Mesodermal cell (in vitro differentiated cells): ENCODE measurements around the gene EPHA6.
"Not testable (repeated sequence)": the region's sequence is repeated elsewhere in the genome, so short reads cannot be mapped to it uniquely, and the experiment has no call there.

ENCODE experiments used
- H3K27ac ChIP-seq: 2 replicates; pipeline ENCODE4 v1.7.0; 2013; ENCODE audit warnings: mild to moderate bottlenecking, low read depth, low read length, moderate library complexity; ENCODE audit not compliant: severe bottlenecking
- H3K36me3 ChIP-seq: 2 replicates; pipeline ENCODE4 v1.7.1; 2013; ENCODE audit warnings: mild to moderate bottlenecking, low read length, moderate library complexity; ENCODE audit not compliant: control insufficient read depth, insufficient read depth
- H3K4me1 ChIP-seq: one replicate; pipeline ENCODE4 v1.7.1; 2013; ENCODE audit warnings: mild to moderate bottlenecking, low read length; ENCODE audit not compliant: insufficient read depth, control insufficient read depth, poor library complexity, severe bottlenecking
- H3K4me3 ChIP-seq: 2 replicates; pipeline ENCODE4 v1.7.0; 2013; ENCODE audit warnings: low read length, control low read depth, mild to moderate bottlenecking; ENCODE audit not compliant: insufficient read depth, poor library complexity, severe bottlenecking; ENCODE audit errors: extremely low read depth
- H3K9me3 ChIP-seq: 2 replicates; pipeline ENCODE4 v1.7.1; 2013; ENCODE audit warnings: mild to moderate bottlenecking, low read length, moderate library complexity; ENCODE audit not compliant: control insufficient read depth
- WGBS, 2 experiments: methylation state at CpG; one replicate each; pipeline ENCODE4 v1.1.5; 2013; ENCODE audit warnings: missing lambda C conversion rate in 2 of 2; ENCODE audit not compliant: insufficient coverage in 2 of 2; 5-methylcytosine and 5-hydroxymethylcytosine counted together

Gene EPHA6

DNA sequence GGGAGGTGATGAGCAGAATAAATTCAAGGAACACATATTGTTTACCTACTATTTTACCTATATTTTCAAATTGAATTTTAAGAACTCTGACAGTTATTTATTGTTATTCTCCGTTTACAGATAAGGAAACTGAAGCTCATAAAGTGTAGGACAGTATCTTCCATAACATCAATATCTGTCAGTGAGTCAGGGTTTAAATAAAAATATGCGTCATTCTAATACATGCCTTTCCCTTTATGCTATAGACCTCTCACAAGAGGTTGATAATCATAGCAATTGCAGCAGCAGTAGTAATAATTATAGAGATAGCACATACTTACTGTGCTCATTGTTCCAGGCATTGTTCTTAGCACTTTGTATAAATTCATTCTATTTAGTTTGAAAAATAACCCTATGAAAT lies 101.1 kb downstream of the EPHA6 start:
- no peaks in the 10 kb centered on the region for H3K4me1 ChIP-seq
- no peak overlapping the region for H3K27ac ChIP-seq
- WGBS, 2 experiments = no CpG with 5 or more reads among the region's 2 CpGs
- no peak overlapping the region for H3K4me3 ChIP-seq
- H3K9me3 ChIP-seq = no peaks in the 10 kb centered on the region
- no peaks in the 10 kb centered on the region for H3K36me3 ChIP-seq

DNA sequence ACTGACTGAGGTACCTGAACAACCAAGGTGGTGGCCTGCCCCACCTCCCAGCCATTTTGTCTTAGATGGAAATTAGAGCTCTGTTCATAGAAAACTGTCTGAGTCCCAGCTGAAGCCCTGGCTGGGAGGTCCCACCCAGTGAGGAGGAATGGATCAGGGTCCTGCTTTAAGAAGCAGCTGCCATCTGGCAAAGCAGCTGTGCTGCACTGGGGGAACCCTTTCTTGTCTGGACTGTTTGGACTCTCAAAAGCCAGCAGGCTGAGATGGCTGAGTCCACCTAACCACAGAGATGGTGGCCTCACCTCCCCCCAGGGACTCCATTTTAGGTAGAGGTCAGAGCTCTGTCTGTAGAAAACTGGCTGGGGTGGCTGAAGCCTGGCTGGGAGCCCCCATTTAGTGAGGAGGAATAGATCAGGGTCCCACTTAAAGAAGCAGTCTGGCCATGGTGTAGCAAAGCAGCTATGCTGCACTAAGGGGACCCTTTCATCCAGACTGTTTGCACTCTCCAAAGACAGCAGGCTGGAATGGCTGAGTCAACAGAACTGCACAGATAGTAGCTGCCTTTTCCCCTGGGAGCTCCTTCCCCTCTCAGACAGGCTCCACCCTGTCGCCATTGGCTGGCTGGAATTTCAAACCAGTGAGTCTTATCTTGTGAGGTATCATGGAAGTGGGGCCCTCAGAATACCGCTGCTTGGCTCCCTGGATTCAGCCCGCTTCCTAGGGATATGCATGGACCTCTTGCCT lies 116.9 kb downstream of the EPHA6 start:
- H3K36me3 ChIP-seq = no peaks in the 10 kb centered on the region
- H3K4me3 ChIP-seq = no peak overlapping the region
- H3K4me1 ChIP-seq = no peaks in the 10 kb centered on the region
- H3K27ac ChIP-seq = no peak overlapping the region
- H3K9me3 ChIP-seq = peaks cover 9% of the 10 kb centered on the region
- WGBS, 2 experiments = 77 to 96% methylated on average over 2 of the region's 3 CpGs

DNA sequence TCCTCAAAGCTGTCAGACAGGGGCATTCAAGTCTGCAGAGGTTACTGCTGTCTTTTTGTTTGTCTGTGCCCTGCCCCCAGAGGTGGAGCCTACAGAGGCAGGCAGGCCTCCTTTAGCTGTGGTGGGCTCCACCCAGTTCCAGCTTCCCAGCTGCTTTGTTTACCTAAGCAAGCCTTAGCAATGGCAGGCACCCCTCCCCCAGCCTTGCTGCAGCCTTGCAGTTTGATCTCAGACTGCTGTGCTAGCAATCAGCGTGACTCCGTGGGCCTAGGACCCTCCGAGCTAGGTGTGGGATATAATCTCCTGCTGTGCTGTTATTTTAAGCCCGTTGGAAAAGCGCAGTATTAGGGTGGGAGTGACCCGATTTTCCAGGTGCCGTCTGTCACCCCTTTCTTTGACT lies 127.7 kb downstream of the EPHA6 start:
- 60 to 81% methylated on average over 1 to 7 of the region's 7 CpGs for WGBS, 2 experiments
- not testable (repeated sequence) for H3K27ac ChIP-seq, H3K4me1 ChIP-seq

DNA sequence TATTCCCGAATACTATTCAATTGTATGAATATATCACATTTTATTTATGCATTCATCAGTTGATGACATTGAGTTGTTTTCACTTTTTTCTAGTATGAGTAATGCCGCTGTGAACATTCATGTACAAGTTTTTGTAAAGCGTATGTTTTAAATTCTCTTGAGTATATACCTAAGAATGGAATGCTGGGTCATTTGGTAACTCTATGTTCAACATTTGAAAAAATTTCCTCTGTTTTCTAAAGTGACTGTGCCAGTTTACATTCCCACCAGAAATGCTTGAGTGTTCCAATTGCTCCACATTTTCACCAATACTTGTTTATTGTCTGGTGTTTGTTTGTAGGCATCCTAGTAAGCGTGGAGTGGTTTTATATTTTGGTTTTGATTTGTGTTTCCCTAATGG lies 144.5 kb downstream of the EPHA6 start:
- H3K9me3 ChIP-seq = no peaks in the 10 kb centered on the region
- no peak overlapping the region for H3K27ac ChIP-seq
- H3K4me3 ChIP-seq = no peak overlapping the region
- no CpG with 5 or more reads among the region's 4 CpGs for WGBS, 2 experiments
- H3K36me3 ChIP-seq = no peaks in the 10 kb centered on the region
- no peaks in the 10 kb centered on the region for H3K4me1 ChIP-seq

More for the DNA sequence above, 127.7 kb downstream of the EPHA6 start:
- H3K4me3 ChIP-seq, H3K36me3 ChIP-seq, H3K9me3 ChIP-seq: not testable (repeated sequence)

DNA sequence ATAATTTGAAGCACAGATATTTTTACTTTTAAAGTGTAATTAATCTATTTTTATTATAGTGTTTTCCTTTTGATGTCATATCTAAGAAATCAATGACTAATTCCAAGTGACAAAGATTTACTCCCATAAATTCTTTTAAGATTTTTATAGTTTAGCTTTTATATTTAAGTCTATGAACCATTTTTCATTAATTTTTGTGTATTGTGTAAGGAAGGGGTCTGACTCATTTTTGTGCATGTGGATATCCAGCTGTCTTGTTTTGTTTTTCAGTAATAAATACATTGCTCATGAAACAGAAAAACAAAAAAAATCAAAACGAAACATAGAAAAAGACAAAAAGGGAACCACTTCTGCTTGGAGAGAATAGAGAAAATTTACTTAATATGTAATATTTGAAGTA lies 145.1 kb downstream of the EPHA6 start:
- Histone ChIP-seq H3K4me1 (no peaks in the 10 kb centered on the region), H3K27ac (no peak overlapping the region), H3K36me3 (no peaks in the 10 kb centered on the region), H3K4me3 (no peak overlapping the region), H3K9me3 (no peaks in the 10 kb centered on the region)
- WGBS, 2 experiments = no CpG with 5 or more reads among the region's 1 CpG

DNA sequence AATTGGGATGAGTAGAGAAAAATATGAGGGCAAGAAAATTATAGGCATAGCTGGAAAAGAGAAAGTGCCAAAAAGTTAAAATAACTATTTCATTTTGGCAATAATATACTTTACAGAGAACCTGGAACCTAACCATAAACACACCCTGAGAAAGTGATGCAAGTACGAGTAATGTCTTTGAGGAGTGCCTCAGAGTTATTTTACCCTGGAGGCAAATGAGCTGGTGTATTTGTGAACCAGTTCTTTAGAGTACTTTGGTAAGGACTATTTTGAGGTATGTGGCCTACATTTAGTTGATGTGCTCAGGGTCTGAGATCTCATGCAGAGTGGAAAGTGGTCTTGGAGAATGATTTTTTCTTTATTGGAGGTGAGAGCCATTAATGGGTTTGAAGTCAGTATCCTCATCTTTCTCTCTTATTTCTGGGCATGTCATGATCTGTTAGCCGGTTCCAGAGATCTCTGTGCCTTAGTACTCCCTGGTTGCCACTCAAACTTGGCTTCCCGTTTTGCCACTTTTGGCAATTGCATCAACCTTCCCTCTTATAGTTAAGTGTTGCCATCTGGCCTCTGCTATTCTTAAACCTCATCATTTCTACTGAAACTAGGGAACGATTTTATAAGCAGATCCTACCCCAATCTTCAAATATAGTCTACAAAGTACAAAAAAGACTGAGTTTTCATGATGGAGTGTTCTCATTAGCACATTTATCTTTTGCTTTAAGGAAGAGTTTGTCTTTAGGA lies 145.7 kb downstream of the EPHA6 start:
- 82 to 90% methylated on average over 2 of the region's 4 CpGs for WGBS, 2 experiments
- no peaks in the 10 kb centered on the region for H3K9me3 ChIP-seq
- no peak overlapping the region for H3K27ac ChIP-seq
- no peaks in the 10 kb centered on the region for H3K36me3 ChIP-seq
- no peak overlapping the region for H3K4me3 ChIP-seq
- H3K4me1 ChIP-seq = no peaks in the 10 kb centered on the region

DNA sequence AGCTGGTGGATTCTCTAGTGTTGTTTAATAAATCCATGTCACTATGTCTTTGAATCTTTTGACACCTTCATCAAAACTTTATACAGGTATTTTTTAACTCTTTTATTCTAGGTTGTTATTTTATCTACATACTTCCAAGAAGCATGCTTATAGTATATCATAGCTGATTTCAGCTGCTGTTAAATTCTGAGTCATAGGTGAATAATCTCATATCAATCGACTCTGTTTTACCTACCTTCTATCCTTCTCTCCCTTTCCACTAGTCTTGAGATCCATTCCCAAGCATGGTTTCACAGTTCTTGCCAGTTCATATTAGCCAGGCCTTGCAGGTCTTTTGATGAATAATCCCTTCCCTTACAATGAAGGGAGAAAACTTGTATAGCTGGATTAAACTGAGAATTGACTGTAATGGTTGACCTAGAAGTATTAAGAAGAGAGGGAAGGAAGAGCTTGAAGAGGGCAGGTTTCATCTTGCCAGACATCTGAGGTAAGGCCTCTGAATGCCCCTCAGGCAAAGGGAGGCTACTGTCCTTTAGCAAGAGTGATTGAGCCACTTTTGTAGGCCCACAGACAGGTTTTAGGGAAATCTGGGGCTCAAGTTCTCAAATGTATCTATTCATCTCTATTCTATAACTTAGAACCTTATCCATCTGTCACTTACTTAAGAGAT lies 146.4 kb downstream of the EPHA6 start:
- 89% methylated on average over 1 of the region's 1 CpG; no CpG with 5 or more reads in 1 of the 2 experiments for WGBS, 2 experiments

DNA sequence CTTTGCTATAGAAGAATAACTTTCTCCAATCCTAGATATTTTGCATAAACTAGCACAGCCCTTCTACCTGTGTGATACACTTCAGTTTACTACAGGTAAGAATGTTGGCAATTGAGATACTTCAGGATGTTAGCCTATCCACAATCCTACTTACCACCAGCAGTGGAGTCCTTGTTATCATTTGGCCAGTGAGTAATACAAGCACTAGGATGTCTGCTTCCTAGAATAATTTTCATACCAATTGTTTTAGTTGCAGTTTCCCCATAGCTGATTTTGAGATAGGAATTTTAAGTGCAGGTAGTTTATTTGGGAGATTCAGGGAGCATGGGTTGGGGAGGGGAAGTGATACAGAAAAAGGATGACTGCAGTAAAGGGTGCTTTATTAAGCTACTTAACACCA lies 147.2 kb downstream of the EPHA6 start:
- Histone ChIP-seq H3K27ac (no peak overlapping the region), H3K9me3 (no peaks in the 10 kb centered on the region), H3K4me1 (no peaks in the 10 kb centered on the region), H3K36me3 (no peaks in the 10 kb centered on the region), H3K4me3 (no peak overlapping the region)

More for the DNA sequence above, 146.4 kb downstream of the EPHA6 start:
- Histone ChIP-seq H3K36me3 (no peaks in the 10 kb centered on the region), H3K4me3 (no peak overlapping the region), H3K27ac (no peak overlapping the region), H3K9me3 (no peaks in the 10 kb centered on the region), H3K4me1 (no peaks in the 10 kb centered on the region)

DNA sequence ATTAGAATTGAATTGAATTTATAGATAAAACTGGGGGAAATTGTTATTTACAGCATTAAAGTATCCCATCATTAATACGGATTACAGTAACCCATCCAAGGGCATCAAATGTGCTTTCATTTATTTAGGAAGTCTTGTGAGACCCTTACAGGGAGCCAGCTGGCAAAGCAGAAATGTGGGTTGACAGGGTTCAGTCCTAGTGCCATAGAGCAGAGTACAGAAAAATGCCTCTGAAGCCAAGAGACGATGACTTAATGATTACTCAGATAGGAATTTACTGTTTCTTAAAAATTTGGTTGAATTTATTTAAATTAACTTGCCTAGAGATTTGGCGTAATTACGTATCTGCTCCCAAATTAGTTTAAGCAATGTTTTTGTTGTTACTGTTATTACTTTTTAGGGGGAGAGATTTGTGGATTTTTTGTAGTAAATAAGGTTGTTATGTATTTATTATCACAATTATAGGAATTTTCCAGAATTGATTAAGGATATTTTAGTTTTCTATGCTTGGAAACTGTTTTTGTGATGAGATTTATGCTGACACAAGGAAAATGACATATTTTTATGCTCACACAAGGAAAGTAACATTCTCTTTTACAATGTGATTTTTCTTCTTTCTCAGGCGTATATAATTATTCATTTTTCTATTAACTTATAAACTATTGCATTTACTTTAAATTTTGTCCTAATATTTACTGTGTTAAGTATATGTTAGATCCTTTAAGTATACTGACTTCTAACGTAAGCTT lies 152.0 kb downstream of the EPHA6 start:
- H3K4me1 ChIP-seq = no peaks in the 10 kb centered on the region

DNA sequence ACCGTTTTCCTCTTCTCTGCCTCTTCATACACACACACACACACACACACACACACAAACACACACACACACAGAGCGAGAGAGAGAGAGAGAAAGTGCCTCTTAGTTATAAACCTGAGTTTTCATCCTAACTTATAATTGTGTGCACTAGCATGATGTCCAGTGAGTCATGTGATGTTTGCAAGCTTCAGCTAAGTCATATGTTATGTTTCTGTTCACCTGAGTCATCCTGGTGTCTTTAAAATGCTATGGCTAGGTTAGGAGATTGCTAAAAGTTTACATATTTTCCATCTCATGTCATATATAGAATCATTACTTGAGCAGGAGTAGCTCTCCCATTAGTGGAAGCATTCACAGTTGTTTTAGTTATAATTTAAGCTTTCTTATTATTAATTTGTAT lies 155.8 kb downstream of the EPHA6 start:
- Histone ChIP-seq H3K27ac (no peak overlapping the region), H3K4me1 (no peaks in the 10 kb centered on the region), H3K4me3 (no peak overlapping the region), H3K9me3 (no peaks in the 10 kb centered on the region), H3K36me3 (no peaks in the 10 kb centered on the region)
- WGBS, 2 experiments = no CpG with 5 or more reads among the region's 2 CpGs

More for the DNA sequence above, 152.0 kb downstream of the EPHA6 start:
- H3K9me3 ChIP-seq = no peaks in the 10 kb centered on the region
- no peak overlapping the region for H3K4me3 ChIP-seq
- 100% methylated on average over 1 of the region's 6 CpGs; no CpG with 5 or more reads in 1 of the 2 experiments for WGBS, 2 experiments
- no peak overlapping the region for H3K27ac ChIP-seq
- no peaks in the 10 kb centered on the region for H3K36me3 ChIP-seq
